Activated T-helper 9 cell treated with anti-CD3 and anti-CD28 coated beads, Interleukin-2, amount 50 U/mL, for 16 hours (primary cell): Measurements from ENCODE around the gene MAOA.

Experiments
- DNase-seq: peaks from one replicate; pipeline ENCODE4 v3.0.0-alpha.2; 2020; ENCODE audit warnings: low read depth

Gene MAOA

GRCh38 chrX:43785930-43786591, 130.0 kb downstream of the MAOA start:
- no peak for DNase-seq
